22Rv1 (cell line): Measurements from ENCODE around the gene GSTO1.

Source experiments
- ZFX ChIP-seq: fragments of 450-650 bp; IDR thresholded peaks from 2 replicates; pipeline ENCODE4 v1.6.1; 2017; ENCODE audit warnings: antibody characterized with exemption, borderline replicate concordance
- TF ChIP-seq, protein P1 (sequence below): fragments of 450-650 bp; IDR thresholded peaks from 2 replicates; pipeline ENCODE4 v1.5.1; 2017; ENCODE audit warnings: mild to moderate bottlenecking

DNA sequence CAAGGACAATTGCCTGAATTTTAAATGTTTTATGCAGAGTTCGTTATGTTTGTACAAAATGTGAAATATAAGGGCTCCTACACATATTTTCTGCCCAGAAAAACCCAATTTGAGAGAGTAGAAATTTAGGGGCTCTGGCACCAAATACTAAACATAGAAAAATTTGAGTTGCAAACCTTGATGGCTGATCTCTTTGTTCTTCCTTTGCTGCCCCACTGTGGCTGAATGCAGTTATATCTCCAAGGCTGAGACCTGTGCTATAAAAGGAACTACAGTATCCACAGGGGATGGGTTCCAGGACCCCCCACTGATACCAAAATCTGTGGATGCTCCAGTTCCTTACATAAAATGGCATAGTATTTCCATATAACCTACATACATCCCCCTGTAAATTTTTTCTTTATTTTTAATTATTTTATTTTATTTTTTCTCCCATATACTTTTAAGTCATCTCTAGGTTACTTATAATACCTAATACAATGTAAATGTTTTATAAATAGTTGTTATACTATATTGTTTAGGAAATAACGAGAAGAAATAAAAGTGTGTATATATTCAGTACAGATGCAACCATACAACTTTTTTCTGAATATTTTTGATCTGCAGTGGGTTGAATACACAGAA is 45.0 kb upstream of the GSTO1 start:
- TF ChIP-seq, protein P1, sequence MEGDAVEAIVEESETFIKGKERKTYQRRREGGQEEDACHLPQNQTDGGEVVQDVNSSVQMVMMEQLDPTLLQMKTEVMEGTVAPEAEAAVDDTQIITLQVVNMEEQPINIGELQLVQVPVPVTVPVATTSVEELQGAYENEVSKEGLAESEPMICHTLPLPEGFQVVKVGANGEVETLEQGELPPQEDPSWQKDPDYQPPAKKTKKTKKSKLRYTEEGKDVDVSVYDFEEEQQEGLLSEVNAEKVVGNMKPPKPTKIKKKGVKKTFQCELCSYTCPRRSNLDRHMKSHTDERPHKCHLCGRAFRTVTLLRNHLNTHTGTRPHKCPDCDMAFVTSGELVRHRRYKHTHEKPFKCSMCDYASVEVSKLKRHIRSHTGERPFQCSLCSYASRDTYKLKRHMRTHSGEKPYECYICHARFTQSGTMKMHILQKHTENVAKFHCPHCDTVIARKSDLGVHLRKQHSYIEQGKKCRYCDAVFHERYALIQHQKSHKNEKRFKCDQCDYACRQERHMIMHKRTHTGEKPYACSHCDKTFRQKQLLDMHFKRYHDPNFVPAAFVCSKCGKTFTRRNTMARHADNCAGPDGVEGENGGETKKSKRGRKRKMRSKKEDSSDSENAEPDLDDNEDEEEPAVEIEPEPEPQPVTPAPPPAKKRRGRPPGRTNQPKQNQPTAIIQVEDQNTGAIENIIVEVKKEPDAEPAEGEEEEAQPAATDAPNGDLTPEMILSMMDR, result peak; percentile 74
- no peak for TF ChIP-seq ZFX
